Gastrocnemius medialis (tissue), 4 donors: ENCODE measurements around the gene ATP9B.

Source experiments
- POLR2A ChIP-seq, 2 donors: fragments of 450-650 bp; IDR thresholded peaks; one replicate each; pipeline ENCODE4 v1.6.1; 2017; ENCODE audit warnings: antibody characterized with exemption in 2 of 2, mild to moderate bottlenecking in 2 of 2, moderate library complexity in 2 of 2
- TF ChIP-seq, protein P1 (sequence below), 5 experiments: fragments of 450-650 bp in 3 of 5; fragments of 200-600 bp in 2 of 5; sonication (generic) in 2 of 5; IDR thresholded peaks in 4 of 5; conservative IDR thresholded peaks in 1 of 5; 1 replicate in 4 of 5; 2 replicates in 1 of 5; pipeline ENCODE4 v1.5.1; 2016 to 2019; ENCODE audit warnings: antibody characterized with exemption in 5 of 5, mild to moderate bottlenecking in 3 of 5, moderate library complexity in 3 of 5

GRCh38 chr18:79221136-79221535, 151.9 kb downstream of the ATP9B start:
- TF ChIP-seq POLR2A (IDR thresholded peaks at IDR 0.05): no peak
- TF ChIP-seq, protein P1, sequence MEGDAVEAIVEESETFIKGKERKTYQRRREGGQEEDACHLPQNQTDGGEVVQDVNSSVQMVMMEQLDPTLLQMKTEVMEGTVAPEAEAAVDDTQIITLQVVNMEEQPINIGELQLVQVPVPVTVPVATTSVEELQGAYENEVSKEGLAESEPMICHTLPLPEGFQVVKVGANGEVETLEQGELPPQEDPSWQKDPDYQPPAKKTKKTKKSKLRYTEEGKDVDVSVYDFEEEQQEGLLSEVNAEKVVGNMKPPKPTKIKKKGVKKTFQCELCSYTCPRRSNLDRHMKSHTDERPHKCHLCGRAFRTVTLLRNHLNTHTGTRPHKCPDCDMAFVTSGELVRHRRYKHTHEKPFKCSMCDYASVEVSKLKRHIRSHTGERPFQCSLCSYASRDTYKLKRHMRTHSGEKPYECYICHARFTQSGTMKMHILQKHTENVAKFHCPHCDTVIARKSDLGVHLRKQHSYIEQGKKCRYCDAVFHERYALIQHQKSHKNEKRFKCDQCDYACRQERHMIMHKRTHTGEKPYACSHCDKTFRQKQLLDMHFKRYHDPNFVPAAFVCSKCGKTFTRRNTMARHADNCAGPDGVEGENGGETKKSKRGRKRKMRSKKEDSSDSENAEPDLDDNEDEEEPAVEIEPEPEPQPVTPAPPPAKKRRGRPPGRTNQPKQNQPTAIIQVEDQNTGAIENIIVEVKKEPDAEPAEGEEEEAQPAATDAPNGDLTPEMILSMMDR (IDR thresholded peaks at IDR 0.05 in 4 of 5, conservative IDR thresholded peaks at IDR 0.05 in 1 of 5): no peak
